CD4-positive, alpha-beta memory T cell (primary cell): Measurements from ENCODE around the gene MPZL2. TPM values are rescaled to one million over a fixed set of nuclear protein-coding genes. Genes with fewer than 3 reads are reported as not detected.

Source experiments
- CTCF ChIA-PET: fragments of 350-600 bp; sonication (Branson Sonifier 250); formaldehyde crosslinking; loops from one replicate; lab custom pipeline; 2021; ENCODE audit warnings: inconsistent platforms; ENCODE audit not compliant: partially characterized antibody; lab: Charles Lee
- POLR2A ChIA-PET: fragments of 350-600 bp; sonication (Branson Sonifier 250); formaldehyde crosslinking; loops from one replicate; lab custom pipeline; 2021; ENCODE audit not compliant: partially characterized antibody; lab: Charles Lee
- DNase-seq, 5 donors: peaks; one replicate each; pipeline versions ENCODE4 v3.0.0 to v3.0.0-alpha.2; 2020 to 2022; ENCODE audit warnings: mixed read lengths in 1 of 5
- H3K27ac ChIP-seq: one replicate; pipeline ENCODE4 v1.7.0; 2013; ENCODE audit warnings: low read depth, low read length
- H3K27me3 ChIP-seq: 2 replicates; pipeline ENCODE4 v1.7.0; 2013; ENCODE audit warnings: mild to moderate bottlenecking, low read length, moderate library complexity; ENCODE audit not compliant: insufficient read depth
- H3K36me3 ChIP-seq: 2 replicates; pipeline ENCODE4 v1.7.0; 2013; ENCODE audit warnings: mild to moderate bottlenecking, low read length, moderate library complexity; ENCODE audit not compliant: insufficient read depth
- H3K4me1 ChIP-seq: 2 replicates; pipeline ENCODE4 v1.7.0; 2013; ENCODE audit warnings: mild to moderate bottlenecking, low read length, moderate library complexity; ENCODE audit not compliant: insufficient read depth
- H3K4me3 ChIP-seq, 2 donors: one replicate each; pipeline ENCODE4 v1.7.0; 2013; ENCODE audit warnings: low read length in 2 of 2, mild to moderate bottlenecking in 1 of 2
- H3K9me3 ChIP-seq, 2 donors: one replicate each; pipeline ENCODE4 v1.7.0; 2013; ENCODE audit warnings: low read length in 2 of 2, control low read depth in 1 of 2; ENCODE audit not compliant: control insufficient read depth in 1 of 2
- H3K27ac Mint-ChIP-seq, 7 donors: one replicate each; pipeline ENCODE4 v1.8.0; 2020 to 2021; ENCODE audit warnings: mixed read lengths in 7 of 7, mild to moderate bottlenecking in 6 of 7, inconsistent platforms in 3 of 7, moderate library complexity in 3 of 7
- H3K27me3 Mint-ChIP-seq, 2 donors: one replicate each; pipeline ENCODE4 v1.8.0; 2020 to 2021; ENCODE audit warnings: mixed read lengths in 2 of 2
- H3K36me3 Mint-ChIP-seq, 2 donors: one replicate each; pipeline ENCODE4 v1.8.0; 2020 to 2021; ENCODE audit warnings: mixed read lengths in 2 of 2, inconsistent platforms in 1 of 2, mild to moderate bottlenecking in 1 of 2
- H3K4me1 Mint-ChIP-seq, 4 donors: one replicate each; pipeline ENCODE4 v1.8.0; 2020 to 2021; ENCODE audit warnings: mixed read lengths in 4 of 4, mild to moderate bottlenecking in 1 of 4
- H3K4me3 Mint-ChIP-seq, 8 donors: one replicate each; pipeline ENCODE4 v1.8.0; 2020 to 2021; ENCODE audit warnings: mixed read lengths in 8 of 8, mild to moderate bottlenecking in 7 of 8, moderate library complexity in 6 of 8, inconsistent platforms in 3 of 8
- H3K9me3 Mint-ChIP-seq, 8 donors: one replicate each; pipeline ENCODE4 v1.8.0; 2020 to 2021; ENCODE audit warnings: mixed read lengths in 8 of 8, mild to moderate bottlenecking in 5 of 8, inconsistent platforms in 3 of 8, moderate library complexity in 1 of 8
- intact Hi-C: fragments of 100-400 bp; cut with micrococcal nuclease; formaldehyde crosslinking; loops from one replicate; pipeline ENCODE4 v1.15.1; 2023
- polyA plus RNA-seq, 2 donors: library from polyadenylated mRNA; unstranded; fragments of 300-500 nt; fragmentation: Illumina TruSeq; gene quantifications; one replicate each; pipeline ENCODE4 v1.2.3, GENCODE V29; 2021
- total RNA-seq, 2 experiments: library from RNA; stranded (reverse); gene quantifications; one replicate each; pipeline ENCODE4 v1.2.3, GENCODE V29; 2021

MPZL2 gene
- total and polyA plus RNA-seq, 4 experiments from 2014 or later: 0.64 to 4.2 (median 3.3) TPM

DNA sequence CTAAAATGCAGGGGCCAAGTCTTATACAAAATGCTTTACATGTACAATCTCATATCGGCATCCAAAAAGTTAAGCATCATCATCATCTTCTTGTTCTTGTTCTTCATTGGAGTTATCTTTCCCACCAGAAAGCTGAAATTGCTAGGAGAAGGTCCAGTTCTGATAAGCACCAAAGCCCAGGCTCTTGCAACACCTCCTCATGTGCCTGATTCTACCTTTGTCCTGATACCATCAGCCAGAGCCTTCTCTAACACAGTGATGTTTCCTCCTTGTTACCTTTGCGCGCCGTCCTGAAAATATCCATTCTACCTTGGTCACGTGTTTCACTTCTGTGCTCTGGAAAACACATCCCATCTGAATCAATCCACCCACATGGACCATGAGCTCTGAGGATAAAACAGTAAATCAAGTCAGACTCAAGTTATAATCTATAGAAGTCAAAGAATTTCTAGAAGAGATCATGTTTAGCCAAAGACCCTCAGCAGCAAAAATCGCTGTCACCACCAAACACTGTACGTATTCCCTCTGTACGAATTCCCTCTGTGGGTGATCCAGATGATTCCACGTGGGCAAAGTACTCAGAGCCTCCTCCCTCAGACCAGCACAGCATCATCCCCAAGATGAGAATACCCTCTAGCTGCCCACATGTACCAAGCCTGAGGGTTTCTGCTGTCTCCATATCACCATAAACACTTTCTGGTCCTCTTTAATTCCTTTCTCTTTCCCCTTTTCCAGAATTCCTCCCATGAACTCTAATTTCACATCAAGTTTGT is 58.3 kb downstream of the MPZL2 start:
- no peaks in the 10 kb centered on the region for H3K27me3 ChIP-seq
- intact Hi-C loops: loop anchor here (1.0 kb wide), 1 partner anchor 12 kb away; no protein-coding TSS in a partner anchor
- CTCF ChIA-PET: interaction anchor here (1.2 to 1.9 kb wide), 5 partner anchors 11 to 90 kb away, joined by 3 to 4 read pairs (median 4); partner anchors contain the start of gene JAML
- Mint-ChIP-seq H3K36me3 (peaks cover 28 to 45% of the 10 kb centered on the region in 2 donors), H3K27ac (peak overlapping the region in 6 of 7 donors; percentile 83 to 97 (median 91)), H3K4me3 (peak overlapping the region in 7 of 8 donors; percentile 57 to 93 (median 80)), H3K9me3 (no peaks in the 10 kb centered on the region), H3K4me1 (peaks cover 4 to 31% (median 18%) of the 10 kb centered on the region in 4 donors), H3K27me3 (no peaks in the 10 kb centered on the region)
- H3K36me3 ChIP-seq: peaks cover 10% of the 10 kb centered on the region
- DNase-seq: no peak
- H3K4me1 ChIP-seq: peaks cover 63% of the 10 kb centered on the region
- POLR2A ChIA-PET: interaction anchor here (0.9 to 5.6 kb wide), 8 partner anchors 9 to 100 kb away, joined by 3 to 83 read pairs (median 12); partner anchors contain the start of genes JAML and MPZL3
- H3K27ac ChIP-seq: no peak overlapping the region
- no peaks in the 10 kb centered on the region for H3K9me3 ChIP-seq
- H3K4me3 ChIP-seq: no peak overlapping the region

Other genes starting within 250 kb of the MPZL2 start
- under 1 TPM in 1 of 2 experiments, not detected in 1; 0.33 TPM for gene TMPRSS4, start 187.2 kb downstream of the MPZL2 start, total RNA-seq
- not detected for gene TMPRSS4, start 187.2 kb downstream of the MPZL2 start, polyA plus RNA-seq
- gene SMIM35, start 177.3 kb downstream of the MPZL2 start, total RNA-seq: under 1 TPM; 0.44 to 0.55 TPM
- under 1 TPM; 0.21 to 0.76 TPM for gene SMIM35, start 177.3 kb downstream of the MPZL2 start, polyA plus RNA-seq
- gene SCN4B, start 111.5 kb downstream of the MPZL2 start, total RNA-seq: not detected
- gene SCN4B, start 111.5 kb downstream of the MPZL2 start, polyA plus RNA-seq: not detected
- gene SCN2B, start 87.7 kb downstream of the MPZL2 start, total RNA-seq: not detected
- gene SCN2B, start 87.7 kb downstream of the MPZL2 start, polyA plus RNA-seq: not detected
- gene JAML, start 39.3 kb downstream of the MPZL2 start, total RNA-seq: 100 to 1,000 TPM; 115 to 116 TPM
- gene JAML, start 39.3 kb downstream of the MPZL2 start, polyA plus RNA-seq: 100 to 1,000 TPM; 169 to 194 TPM
- gene MPZL3, start 11.9 kb downstream of the MPZL2 start, total RNA-seq: 10 to 100 TPM; 29.9 to 32.0 TPM
- 10 to 100 TPM; 12.3 to 12.6 TPM for gene MPZL3, start 11.9 kb downstream of the MPZL2 start, polyA plus RNA-seq
- 100 to 1,000 TPM; 581 to 618 TPM for gene CD3E, start 40.4 kb upstream of the MPZL2 start, total RNA-seq
- gene CD3E, start 40.4 kb upstream of the MPZL2 start, polyA plus RNA-seq: 100 to 1,000 TPM; 627 to 999 TPM
- 100 to 1,000 TPM; 338 to 343 TPM for gene CD3D, start 78.4 kb upstream of the MPZL2 start, total RNA-seq
- gene CD3D, start 78.4 kb upstream of the MPZL2 start, polyA plus RNA-seq: 1,000 to 10,000 TPM in 1 of 2 donors, 100 to 1,000 TPM in 1; 993 to 1,046 TPM
- 100 to 1,000 TPM; 191 to 205 TPM for gene CD3G, start 80.0 kb upstream of the MPZL2 start, total RNA-seq
- 100 to 1,000 TPM; 131 to 417 TPM for gene CD3G, start 80.0 kb upstream of the MPZL2 start, polyA plus RNA-seq
- 10 to 100 TPM; 50.3 to 52.2 TPM for gene UBE4A, start 95.3 kb upstream of the MPZL2 start, total RNA-seq
- 10 to 100 TPM; 16.9 to 25.5 TPM for gene UBE4A, start 95.3 kb upstream of the MPZL2 start, polyA plus RNA-seq
- gene ATP5MG, start 137.3 kb upstream of the MPZL2 start, total RNA-seq: 100 to 1,000 TPM; 158 to 161 TPM
- 100 to 1,000 TPM; 595 to 704 TPM for gene ATP5MG, start 137.3 kb upstream of the MPZL2 start, polyA plus RNA-seq
- gene KMT2A, start 172.2 kb upstream of the MPZL2 start, total RNA-seq: 100 to 1,000 TPM; 185 to 202 TPM
- 10 to 100 TPM in 1 of 2 donors, 1 to 10 TPM in 1; 4.6 to 51.9 TPM for gene KMT2A, start 172.2 kb upstream of the MPZL2 start, polyA plus RNA-seq